DMS53 treated with DMSO at 0.1 percent for 48 hours (cell line): ENCODE data around the gene ATG9A.
"Not testable (repeated sequence)": the region's sequence is repeated elsewhere in the genome, so short reads cannot be mapped to it uniquely, and the experiment has no call there.

Experiments
- DNase-seq: peaks from one replicate; lab custom pipeline; 2025; ENCODE audit not compliant: unreplicated experiment; lab: John Stamatoyannopoulos, UW

The ATG9A gene

DNA sequence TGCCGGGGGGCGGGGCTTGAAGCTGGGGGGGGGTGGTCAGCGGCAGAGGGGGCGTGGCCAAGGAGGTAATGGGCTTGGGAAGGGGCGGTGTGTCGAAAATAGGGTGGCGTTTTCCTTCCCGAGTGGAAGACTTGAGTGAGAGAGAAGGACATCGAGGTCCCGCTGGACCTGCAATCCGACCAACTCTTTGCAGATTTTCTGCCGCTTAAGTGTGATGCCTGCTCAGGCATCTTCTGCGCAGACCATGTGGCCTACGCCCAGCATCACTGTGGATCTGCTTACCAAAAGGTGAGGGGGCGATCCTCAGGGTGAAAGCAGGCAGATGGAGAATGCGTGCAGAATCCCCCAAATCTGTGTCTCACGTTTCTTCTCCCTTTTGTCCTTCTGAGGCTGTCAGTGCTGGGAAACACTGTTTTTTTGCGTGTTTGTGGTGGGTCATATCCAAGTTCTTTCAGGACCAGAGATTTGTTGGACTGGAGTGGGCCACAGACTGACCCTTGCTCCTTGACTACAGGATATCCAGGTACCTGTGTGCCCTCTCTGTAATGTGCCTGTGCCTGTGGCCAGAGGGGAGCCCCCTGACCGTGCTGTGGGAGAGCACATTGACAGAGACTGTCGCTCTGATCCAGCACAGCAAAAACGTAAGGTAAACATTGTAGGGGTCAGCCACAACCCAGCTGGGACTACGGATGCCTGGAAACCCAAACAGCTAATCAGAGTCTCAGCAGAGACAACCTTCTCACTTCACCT lies 22.1 kb downstream of the ATG9A start:
- DNase-seq = peak; percentile 41

DNA sequence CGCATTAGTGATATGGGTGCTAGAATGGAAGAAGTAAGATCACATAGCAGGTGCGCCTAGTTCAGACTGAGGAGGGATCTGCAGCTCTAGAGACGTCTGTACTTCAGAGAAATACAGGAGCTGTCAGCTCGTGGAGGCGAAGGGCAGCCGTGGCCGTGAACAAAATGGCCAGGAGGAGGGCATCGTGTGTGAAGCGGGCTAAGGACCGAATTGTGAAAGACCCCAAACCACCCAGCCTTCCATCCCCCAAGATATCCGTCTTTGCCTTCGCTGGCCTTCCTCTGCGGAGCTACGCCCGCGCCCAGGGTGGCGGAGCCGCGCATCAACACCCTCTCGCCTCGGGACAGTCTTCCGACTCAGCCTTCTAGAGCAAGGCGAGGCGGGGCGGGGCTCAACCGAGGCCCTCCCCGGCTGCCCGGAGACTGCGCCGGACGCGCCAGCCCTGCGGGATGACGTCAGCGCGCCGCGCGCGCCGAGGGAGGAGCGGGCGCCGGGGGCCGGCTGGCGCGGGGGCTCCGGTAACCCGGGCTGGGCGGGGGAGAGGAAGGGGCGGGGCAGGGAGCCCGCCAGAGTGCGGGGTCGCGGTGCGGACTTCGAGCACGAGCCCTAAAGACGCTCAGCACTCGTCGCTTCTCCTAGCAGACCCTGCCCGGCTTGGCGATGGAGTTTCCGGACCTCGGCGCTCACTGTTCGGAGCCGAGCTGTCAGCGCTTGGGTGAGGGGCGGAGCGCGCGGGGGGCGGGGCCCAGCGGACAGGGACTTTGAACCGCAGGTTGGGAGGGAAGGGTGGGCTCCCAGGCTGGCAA lies 22.9 kb downstream of the ATG9A start, which contains the start of gene ZFAND2B:
ZFAND2B (plus strand) TSS at position 455 of the 806 bp plus-strand sequence; CDS start at position 661, 206 bp downstream.
- peak; percentile 75 for DNase-seq

DNA sequence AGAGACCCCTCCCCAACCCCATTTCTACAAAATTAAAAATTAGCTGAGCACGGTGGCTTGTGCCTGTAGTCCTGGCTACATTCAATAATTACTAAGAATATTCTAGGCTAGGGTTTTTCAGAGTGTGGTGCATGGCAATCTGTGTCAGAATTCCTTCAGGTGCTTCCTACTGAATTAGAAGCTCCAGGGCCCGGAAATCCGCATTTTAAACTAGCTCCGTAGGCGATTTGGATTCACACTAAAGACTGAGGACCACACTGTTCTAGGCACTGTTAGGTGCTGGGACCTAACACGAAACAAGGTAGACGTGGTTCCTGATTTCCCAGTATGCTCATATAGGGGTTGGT lies 23.5 kb downstream of the ATG9A start:
- DNase-seq = no peak

DNA sequence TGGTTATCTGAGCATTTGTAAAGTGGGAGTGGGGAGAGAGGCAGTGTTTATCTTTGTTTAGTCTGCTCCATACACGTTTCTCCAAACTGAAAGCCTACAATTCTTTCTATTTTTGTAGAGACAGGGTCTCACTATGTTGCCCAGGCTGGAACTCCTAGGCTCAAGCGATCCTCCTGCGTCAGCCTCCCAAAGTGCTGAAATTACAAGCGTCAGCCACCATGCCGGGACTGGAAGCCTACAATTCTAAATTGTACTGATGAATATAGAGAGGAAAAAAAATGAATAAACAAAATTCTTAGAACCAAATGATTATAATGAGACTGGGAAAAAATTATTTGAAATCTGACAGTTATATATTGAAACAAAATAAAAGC lies 24.3 kb downstream of the ATG9A start:
- DNase-seq = no peak

DNA sequence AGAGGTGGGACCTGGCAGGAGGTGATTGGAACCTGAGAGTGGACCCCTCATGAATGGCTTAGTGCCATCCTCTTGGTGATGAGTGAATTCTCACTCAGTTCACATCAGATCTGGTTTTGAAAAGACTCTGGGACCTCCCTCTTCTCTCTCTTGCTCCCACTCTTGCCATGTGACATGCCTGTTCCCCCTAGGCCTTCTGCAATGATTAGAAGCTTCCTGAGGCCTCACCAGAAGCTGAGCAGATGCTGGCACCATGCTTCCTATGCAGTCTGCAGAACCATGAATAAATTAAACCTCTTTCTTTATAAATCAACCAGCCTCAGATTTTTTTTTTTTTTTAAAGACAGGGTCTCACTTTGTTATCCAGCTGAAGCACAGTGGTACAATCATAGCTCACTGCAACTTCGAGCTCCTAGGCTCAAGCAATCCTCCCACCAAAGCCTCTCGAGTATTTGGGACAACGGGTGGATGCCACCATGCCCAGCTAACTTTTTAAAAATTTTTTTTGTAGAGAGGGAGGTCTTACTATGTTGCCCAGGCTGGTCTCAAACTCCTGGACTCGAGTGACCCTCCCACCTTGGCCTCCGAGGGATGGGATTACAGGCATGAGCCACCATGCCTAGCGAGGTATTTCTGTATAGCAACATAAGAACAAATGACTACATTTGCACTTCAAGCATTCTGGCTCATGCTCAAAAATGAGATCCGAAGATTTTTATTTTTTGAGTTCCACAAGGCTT lies 24.8 kb downstream of the ATG9A start:
- DNase-seq = no peak

DNA sequence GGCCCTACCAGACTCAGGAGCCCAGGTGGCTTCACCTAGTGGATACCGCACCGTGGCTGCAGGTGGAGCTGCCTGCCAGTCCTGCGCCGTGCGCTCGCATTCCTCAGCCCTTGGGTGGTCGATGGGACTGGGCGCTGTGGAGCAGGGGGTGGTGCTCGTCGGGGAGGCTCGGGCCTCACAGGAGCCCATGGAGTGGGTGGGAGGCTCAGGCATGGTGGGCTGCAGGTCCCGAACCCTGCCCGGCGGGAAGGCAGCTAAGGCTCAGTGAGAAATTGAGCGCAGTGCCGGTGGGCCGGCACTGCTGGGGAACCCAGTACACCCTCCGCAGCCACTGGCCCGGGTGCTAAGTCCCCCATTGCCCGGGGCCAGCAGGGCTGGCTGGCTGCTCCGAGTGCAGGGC lies 28.1 kb downstream of the ATG9A start:
- not testable (repeated sequence) for DNase-seq

DNA sequence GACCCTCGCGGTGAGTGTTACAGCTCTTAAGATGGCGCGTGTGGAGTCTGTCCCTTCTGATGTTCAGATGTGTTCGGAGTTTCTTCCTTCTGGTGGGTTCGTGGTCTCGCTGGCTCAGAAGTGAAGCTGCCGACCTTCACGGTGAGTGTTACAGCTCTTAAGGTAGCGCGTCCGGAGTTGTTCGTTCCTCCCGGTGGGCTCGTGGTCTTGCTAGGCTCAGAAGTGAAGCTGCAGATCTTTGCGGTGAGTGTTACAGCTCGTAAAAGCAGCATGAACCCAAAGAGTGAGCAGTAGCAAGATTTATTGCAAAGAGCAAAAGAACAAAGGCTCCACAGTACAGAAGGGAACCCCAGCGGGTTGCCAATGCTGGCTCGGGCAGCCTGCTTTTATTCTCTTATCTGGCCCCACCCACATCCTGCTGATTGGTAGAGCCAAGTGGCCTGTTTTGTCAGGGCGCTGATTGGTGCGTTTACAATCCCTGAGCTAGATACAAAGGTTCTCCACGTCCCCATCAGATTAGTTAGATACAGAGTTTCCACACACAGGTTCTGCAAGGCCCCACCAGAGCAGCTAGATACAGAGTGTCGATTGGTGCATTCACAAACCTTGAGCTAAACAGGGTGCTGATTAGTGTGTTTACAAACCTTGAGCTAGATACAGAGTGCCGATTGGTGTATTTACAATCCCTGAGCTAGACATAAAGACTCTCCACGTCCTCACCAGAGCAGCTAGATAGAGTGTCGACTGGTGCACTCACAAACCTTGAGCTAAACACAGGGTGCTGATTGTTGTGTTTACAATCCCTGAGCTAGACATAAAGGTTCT lies 28.7 kb downstream of the ATG9A start:
- DNase-seq = not testable (repeated sequence)

DNA sequence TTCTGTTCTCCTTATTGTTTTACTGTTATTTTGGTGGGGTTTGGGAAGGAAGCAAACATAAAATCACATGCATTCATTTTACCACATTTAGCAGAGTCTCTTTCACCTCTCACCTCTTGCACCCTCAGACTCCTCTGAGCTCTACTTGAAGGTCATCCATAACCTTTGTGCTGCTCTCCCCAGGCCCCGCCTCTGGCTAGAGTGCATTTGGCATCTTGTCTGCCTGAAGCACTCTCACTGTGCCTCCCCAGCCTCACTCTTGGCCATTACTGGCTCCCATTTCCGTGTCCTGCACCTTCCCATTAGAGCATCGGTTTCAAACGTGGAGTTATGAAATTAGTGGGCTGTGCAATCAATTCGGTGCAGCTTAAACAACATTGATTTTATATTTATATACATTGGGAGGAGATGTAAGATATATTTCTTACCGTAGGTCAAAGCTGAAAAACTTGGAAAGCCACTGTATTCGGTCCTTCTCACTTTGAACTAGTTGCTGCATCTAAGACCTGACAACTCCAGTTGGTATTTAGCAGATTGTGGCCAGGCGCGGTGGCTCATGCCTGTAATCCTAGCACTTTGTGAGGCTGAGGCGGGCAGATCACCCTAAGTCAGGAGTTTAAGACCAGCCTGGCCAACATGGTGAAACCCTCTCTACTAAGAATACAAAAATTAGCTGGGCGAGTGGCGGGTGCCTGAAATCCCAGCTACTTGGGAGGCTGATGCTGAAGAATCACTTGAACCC lies 29.8 kb downstream of the ATG9A start:
- DNase-seq = no peak

DNA sequence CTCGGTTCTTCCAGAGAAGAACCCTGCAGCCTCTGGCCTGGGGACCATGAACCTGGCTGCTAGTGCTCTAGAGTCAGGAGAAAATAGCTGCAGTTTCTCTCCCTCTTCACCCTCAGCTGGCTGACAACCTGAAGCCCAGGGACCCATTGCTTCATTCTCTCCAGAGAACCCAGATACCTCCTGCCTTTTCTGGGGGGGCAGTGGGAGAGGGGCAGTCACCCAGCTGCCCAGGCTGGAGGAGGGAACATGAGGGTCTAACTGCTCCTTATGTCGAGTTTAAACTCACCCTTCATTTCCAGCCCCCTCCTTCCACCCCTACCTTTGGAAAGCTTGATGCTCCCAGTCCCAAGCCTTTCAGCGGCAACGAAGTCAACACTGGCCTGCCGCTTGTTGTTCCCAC lies 30.5 kb downstream of the ATG9A start:
- DNase-seq = no peak

DNA sequence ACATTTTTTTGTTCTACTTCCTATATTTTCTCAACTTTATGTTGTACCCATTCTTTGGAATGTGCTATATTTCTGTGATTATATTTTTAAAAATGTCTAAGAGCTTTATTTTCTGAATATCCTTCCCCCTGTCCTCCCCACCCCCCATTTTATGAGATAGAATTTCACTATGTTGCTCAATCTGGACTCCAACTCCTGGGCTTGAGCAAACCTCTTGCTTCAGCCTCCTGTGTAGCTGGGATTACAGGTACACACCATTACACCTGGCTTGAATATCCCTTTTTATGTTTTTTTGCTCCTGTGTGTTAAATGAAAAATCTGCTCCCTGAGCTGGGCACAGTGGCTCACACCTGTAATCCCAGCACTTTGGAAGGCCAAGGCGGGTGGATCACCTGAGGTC lies 32.0 kb downstream of the ATG9A start:
- no peak for DNase-seq

DNA sequence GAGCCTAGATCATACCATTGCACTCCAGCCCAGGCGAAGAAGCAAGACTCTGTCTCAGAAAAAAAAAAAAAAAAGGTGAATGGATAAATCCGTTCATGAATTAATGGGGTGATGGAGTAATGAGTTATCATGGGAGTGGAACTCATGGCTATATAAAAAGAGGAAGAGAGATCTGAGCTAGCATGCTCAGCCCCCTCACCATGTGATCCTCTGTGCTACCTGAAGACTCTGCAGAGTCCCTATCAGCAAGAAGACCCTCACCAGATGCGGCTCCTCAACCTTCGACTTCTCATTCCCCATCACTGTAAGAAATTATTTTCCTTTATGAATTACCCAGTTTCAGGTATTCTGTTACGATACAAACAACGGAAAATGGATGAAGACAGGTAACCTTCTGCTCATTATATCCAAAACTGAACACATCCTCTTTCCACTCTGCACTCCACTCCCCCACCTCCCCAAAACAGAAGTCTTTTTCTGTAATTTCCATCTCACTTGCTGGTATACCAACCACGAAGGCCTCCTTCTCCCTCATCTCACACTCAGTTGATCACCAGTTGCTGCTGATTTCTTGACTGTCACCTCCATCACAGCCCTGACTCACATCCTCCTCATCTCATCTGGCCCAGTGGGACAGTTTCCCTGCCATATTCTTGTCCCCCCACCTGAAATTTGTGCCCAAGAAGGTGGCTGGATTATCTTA lies 42.5 kb downstream of the ATG9A start:
- DNase-seq = no peak

DNA sequence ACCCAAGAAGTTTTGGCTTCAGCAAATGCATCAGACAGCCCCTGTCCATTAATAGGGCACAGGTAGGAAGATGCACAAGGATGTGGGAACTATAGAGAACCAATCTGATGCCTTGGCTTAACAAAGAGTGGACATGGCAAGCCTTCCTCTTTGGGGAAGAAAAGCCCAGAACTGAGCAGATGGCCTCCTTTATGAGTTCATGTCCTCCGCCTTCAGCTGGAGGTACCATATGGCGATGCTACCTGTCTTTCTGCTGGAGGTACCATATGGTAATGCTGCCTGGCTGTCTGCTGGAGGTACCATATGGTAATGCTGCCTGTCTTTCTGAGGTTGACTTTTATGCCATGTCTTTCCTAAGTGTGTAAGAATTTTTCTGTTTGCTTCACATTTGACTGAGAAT lies 45.3 kb downstream of the ATG9A start:
- DNase-seq = no peak

DNA sequence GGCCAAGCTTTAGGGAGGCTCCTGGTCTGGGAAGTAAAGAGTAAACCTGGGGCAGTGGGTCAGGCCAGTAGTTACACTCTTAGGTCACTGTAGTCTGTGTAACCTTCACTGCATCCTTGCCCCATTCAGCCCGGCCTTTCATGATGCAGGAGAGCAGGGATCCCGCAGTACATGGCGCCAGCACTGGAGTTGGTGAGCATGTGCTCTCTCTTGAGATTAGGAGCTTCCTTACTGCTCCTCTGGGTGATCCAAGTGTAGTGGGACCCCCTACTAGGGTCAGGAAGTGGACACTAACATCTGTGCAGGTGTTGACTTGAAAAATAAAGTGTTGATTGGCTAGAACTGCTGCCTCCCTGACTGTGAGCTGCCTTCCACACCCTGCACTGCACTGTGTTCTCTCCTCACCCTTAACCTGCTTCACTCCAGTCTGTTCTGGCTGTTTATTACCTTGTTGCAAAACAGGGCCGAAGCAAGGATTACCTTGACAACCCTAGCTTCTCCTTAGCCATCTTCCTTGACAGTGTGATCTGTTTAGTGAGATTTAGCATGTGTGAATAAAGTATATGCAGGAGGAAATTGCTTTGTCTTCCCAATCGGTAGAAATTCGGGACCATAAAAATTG lies 46.2 kb downstream of the ATG9A start:
- DNase-seq = no peak

DNA sequence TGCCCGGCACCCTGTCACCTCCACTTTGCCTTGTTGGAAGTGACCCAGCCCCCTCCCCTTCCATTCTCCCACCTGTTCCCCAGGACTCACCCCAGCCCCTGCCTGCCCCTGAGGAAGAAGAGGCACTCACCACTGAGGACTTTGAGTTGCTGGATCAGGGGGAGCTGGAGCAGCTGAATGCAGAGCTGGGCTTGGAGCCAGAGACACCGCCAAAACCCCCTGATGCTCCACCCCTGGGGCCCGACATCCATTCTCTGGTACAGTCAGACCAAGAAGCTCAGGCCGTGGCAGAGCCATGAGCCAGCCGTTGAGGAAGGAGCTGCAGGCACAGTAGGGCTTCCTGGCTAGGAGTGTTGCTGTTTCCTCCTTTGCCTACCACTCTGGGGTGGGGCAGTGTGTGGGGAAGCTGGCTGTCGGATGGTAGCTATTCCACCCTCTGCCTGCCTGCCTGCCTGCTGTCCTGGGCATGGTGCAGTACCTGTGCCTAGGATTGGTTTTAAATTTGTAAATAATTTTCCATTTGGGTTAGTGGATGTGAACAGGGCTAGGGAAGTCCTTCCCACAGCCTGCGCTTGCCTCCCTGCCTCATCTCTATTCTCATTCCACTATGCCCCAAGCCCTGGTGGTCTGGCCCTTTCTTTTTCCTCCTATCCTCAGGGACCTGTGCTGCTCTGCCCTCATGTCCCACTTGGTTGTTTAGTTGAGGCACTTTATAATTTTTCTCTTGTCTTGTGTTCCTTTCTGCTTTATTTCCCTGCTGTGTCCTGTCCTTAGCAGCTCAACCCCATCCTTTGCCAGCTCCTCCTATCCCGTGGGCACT lies 46.9 kb downstream of the ATG9A start:
- DNase-seq = no peak

DNA sequence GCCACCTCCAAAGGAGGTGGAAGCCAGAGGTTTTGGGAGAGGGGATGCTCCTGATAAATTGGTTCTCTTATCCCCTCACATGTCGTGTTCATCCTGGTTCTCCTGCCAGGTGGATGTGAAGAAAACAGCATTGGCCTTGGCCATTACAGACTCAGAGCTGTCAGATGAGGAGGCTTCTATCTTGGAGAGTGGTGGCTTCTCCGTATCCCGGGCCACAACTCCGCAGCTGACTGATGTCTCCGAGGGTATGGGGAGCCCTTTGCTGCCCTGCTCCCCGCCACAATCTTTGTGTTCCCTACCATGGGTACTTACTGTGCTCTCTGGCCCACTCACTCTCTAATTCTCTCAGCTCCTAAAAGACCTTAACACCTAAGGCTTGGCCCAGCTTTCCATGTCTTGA lies 47.9 kb downstream of the ATG9A start:
- DNase-seq = no peak

DNA sequence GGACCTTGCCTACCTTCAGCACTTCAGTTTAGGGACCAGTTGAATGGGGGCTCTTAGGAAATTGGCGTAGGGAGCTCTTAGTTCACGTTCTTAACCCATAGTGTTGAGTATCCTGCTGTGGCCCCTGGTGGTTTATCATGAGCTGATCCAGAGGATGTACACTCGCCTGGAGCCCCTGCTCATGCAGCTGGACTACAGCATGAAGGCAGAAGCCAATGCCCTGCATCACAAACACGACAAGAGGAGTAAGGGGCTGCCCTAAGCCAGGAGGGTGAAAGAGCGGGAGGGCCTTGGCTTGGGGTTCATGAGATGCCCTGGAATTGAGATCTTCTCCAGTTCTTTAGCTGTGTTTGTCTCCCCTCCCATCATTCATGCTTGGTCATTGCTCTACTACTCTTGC lies 48.5 kb downstream of the ATG9A start:
- no peak for DNase-seq

DNA sequence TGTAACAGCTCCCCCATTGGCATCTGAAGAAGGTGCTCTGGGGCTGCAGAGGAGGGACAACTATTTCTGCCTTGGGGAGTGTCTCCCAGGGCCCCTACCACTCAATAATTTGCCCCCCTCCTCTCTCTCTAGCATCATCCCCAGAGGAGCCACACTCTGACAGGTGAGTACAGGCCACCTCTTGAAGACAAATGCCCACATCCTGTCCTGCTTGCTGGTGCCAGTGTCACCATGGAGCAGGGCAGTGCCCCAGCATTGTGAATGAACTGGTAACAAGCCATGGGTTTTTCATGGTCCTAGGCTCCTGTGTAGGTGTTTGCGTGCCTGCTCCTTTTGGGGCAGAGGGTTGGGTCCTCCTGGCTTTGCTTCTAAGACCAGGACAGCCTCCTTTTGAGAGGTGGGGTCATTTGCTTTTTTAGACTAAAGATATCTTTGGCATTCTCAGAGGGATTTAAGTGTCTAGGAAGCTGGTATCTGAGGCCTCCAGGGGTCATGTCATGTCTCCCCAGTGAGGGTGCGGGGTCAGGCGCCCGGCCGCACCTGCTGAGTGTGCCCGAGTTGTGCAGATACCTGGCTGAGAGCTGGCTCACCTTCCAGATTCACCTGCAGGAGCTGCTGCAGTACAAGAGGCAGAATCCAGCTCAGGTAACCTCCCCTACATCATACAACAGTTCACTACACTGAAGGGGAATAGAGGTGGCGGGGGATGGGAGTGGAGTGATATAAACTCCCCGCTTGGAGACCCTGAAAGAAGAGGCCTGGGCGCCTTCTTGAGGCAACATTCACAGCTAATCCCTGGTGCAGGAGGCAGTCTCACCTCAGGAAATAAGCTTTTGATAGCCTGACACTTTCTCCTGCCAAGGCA lies 49.6 kb downstream of the ATG9A start:
- no peak for DNase-seq
